Measurements from ENCODE around the gene CAGE1.

DNA sequence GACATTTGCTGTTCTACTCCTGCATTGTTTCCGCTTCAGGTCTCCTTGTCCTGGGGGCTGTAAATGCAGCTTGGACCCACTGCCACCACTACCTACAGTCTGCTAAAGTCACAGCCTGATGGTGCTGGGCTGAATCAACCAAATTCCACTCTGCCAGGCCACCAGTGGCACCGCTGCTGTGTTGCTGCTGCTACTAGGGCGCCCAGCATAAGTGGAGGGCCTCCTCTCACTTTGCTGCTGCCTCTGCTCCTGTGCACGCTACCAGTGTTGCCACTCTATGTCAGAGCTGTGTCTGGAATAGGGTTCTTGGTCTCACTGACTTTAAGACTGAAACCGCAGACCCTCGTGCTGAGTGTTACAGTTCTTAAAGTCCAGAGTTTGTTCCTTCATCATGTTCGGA lies 75.1 kb downstream of the CAGE1 start:
- TF ChIP-seq, protein P1, sequence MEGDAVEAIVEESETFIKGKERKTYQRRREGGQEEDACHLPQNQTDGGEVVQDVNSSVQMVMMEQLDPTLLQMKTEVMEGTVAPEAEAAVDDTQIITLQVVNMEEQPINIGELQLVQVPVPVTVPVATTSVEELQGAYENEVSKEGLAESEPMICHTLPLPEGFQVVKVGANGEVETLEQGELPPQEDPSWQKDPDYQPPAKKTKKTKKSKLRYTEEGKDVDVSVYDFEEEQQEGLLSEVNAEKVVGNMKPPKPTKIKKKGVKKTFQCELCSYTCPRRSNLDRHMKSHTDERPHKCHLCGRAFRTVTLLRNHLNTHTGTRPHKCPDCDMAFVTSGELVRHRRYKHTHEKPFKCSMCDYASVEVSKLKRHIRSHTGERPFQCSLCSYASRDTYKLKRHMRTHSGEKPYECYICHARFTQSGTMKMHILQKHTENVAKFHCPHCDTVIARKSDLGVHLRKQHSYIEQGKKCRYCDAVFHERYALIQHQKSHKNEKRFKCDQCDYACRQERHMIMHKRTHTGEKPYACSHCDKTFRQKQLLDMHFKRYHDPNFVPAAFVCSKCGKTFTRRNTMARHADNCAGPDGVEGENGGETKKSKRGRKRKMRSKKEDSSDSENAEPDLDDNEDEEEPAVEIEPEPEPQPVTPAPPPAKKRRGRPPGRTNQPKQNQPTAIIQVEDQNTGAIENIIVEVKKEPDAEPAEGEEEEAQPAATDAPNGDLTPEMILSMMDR (IDR thresholded peaks at IDR 0.05), result no peak
- TF ChIP-seq ZFX (IDR thresholded peaks at IDR 0.05; ENCODE audit: borderline replicate concordance), result no peak
